ENCODE data around the gene GRPEL2.

DNA sequence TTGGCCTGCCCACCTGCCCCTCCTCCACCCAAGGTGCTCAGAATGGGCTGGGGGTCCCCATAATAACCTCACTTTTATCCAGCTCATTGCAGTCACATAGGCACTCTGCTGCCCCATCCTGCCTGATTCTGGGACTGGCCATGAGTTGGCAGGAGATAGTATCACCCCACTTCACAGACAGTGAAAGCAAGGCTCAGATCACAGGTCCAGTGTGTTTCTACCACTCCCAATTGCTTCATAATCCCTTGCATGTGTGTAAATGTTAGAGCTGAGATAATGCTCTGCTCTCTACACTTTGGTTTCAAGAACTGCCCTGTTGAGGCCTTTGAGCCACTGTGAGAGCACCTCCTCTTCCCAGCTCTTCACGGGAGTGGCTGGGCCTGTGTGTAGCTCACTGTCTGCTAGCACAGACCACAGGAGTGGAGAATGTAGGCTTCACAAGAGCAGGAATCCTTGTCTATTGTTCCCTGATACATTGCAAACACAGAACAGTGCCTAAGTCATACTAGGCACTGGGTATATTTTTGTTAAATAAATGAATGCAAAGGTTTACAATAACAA is 20.9 kb downstream of the GRPEL2 start:
- TF ChIP-seq CTCF (IDR thresholded peaks at IDR 0.05; ENCODE audit: poor library complexity): no peak
- no peak for TF ChIP-seq EZH2phosphoT487 (IDR thresholded peaks at IDR 0.05; ENCODE audit: low read depth, severe bottlenecking, unreplicated experiment)
- no peak for TF ChIP-seq EZH2 (IDR thresholded peaks at IDR 0.05; ENCODE audit: borderline replicate concordance)

Measured in hepatocyte (in vitro differentiated cells).